ENCODE measurements around the gene ZRANB3.
"Not testable (repeated sequence)": the region's sequence is repeated elsewhere in the genome, so short reads cannot be mapped to it uniquely, and the experiment has no call there.

The ZRANB3 gene

GRCh38 chr2:135422898-135423297 is 108.1 kb downstream of the ZRANB3 start:
- H3K36me3 ChIP-seq (replicated peaks): no peaks in the 10 kb centered on the region
- TF ChIP-seq CTCF (IDR thresholded peaks at IDR 0.05; ENCODE audit: low read depth, low read length, missing control alignments): no peak
- in situ Hi-C loops (cut with HindIII; ENCODE audit: low pct_ligation_motif_present, low sequenced_read_pairs): no loop called here

GRCh38 chr2:135411646-135412045 is 119.4 kb downstream of the ZRANB3 start:
- no peak overlapping the region for H3K4me3 ChIP-seq (ENCODE audit: low read depth, low read length)
- H3K27me3 ChIP-seq (replicated peaks): no peaks in the 10 kb centered on the region
- in situ Hi-C loops (cut with HindIII; ENCODE audit: low pct_ligation_motif_present, low sequenced_read_pairs): no loop called here
- no peak for TF ChIP-seq CTCF (IDR thresholded peaks at IDR 0.05; ENCODE audit: low read depth, low read length, missing control alignments)
- no peak for DNase-seq
- no peak overlapping the region for H3K27ac ChIP-seq
- no peaks in the 10 kb centered on the region for H3K36me3 ChIP-seq (replicated peaks)

More at GRCh38 chr2:135422898-135423297, 108.1 kb downstream of the ZRANB3 start:
- H3K27me3 ChIP-seq (replicated peaks): no peaks in the 10 kb centered on the region
- no peak overlapping the region for H3K27ac ChIP-seq
- no peak overlapping the region for H3K4me3 ChIP-seq (ENCODE audit: low read depth, low read length)
- DNase-seq: no peak

DNA sequence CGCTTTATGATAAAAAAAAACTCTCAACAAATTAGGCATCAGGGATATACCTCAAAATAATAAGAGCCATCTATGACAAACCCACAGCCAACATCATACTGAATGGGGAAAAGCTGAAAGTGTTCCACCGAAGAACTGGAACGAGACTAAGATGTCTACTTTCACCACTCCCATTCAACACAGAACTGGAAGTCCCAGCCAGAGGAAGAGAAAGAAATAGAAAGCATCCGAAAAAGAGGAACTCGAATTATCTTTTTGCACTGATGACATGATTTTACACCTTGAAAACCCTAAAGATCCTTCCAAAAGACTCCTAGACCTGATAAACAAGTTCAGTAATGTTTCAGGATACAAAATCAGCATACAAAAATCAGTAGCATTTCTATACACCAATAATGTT is 121.6 kb downstream of the ZRANB3 start:
- Histone ChIP-seq H3K27ac (no peak overlapping the region), H3K27me3 (replicated peaks) (no peaks in the 10 kb centered on the region), H3K4me3 (ENCODE audit: low read depth, low read length) (no peak overlapping the region), H3K36me3 (replicated peaks) (no peaks in the 10 kb centered on the region)
- in situ Hi-C loops (cut with HindIII; ENCODE audit: low pct_ligation_motif_present, low sequenced_read_pairs): no loop called here
- DNase-seq: no peak
- TF ChIP-seq CTCF (IDR thresholded peaks at IDR 0.05; ENCODE audit: low read depth, low read length, missing control alignments): no peak

DNA sequence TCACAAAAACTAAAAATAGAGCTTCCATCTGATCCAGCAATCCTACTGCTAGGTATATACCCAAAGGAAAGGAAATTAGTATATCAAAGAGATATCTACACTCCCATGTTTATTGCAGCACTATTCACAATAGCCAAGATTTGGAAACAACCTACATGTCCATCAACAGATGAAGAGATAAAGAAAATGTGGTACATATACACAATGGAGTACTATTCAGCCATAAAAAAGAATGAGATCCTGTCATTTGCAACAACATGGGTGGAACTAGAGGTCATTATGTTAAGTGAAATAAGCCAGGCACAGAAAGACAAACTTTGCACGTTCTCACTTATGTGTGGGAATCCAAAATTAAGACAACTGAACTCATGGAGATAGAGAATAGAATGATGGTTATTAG is 134.8 kb downstream of the ZRANB3 start:
- H3K36me3 ChIP-seq (replicated peaks); H3K4me3 ChIP-seq (ENCODE audit: low read depth, low read length); H3K27ac ChIP-seq; DNase-seq; H3K27me3 ChIP-seq (replicated peaks); in situ Hi-C loops (cut with HindIII; ENCODE audit: low pct_ligation_motif_present, low sequenced_read_pairs): not testable (repeated sequence)

- no peak for TF ChIP-seq CTCF (IDR thresholded peaks at IDR 0.05; ENCODE audit: low read depth, low read length, missing control alignments)
- in situ Hi-C loops (cut with HindIII; ENCODE audit: low pct_ligation_motif_present, low sequenced_read_pairs): no loop called here
- no peak for DNase-seq
- Histone ChIP-seq H3K27ac (no peak overlapping the region), H3K4me3 (ENCODE audit: low read depth, low read length) (no peak overlapping the region), H3K36me3 (replicated peaks) (no peaks in the 10 kb centered on the region), H3K27me3 (replicated peaks) (no peaks in the 10 kb centered on the region)
Measured at GRCh38 chr2:135386993-135387392, 144.0 kb downstream of the ZRANB3 start.

GRCh38 chr2:135378591-135378990 is 152.4 kb downstream of the ZRANB3 start:
- no peak for DNase-seq
- no peak overlapping the region for H3K27ac ChIP-seq
- no peaks in the 10 kb centered on the region for H3K36me3 ChIP-seq (replicated peaks)
- in situ Hi-C loops (cut with HindIII; ENCODE audit: low pct_ligation_motif_present, low sequenced_read_pairs): no loop called here
- no peak overlapping the region for H3K4me3 ChIP-seq (ENCODE audit: low read depth, low read length)
- no peak for TF ChIP-seq CTCF (IDR thresholded peaks at IDR 0.05; ENCODE audit: low read depth, low read length, missing control alignments)
- H3K27me3 ChIP-seq (replicated peaks): no peaks in the 10 kb centered on the region

All from brain microvascular endothelial cell (primary cell).